ENCODE data around the gene G6PD.
A peak's percentile ranks its signal among the peaks of the same experiment; 100 is the strongest.
"Not testable (repeated sequence)": the region's sequence is repeated elsewhere in the genome, so short reads cannot be mapped to it uniquely, and the experiment has no call there.

Gene G6PD

DNA sequence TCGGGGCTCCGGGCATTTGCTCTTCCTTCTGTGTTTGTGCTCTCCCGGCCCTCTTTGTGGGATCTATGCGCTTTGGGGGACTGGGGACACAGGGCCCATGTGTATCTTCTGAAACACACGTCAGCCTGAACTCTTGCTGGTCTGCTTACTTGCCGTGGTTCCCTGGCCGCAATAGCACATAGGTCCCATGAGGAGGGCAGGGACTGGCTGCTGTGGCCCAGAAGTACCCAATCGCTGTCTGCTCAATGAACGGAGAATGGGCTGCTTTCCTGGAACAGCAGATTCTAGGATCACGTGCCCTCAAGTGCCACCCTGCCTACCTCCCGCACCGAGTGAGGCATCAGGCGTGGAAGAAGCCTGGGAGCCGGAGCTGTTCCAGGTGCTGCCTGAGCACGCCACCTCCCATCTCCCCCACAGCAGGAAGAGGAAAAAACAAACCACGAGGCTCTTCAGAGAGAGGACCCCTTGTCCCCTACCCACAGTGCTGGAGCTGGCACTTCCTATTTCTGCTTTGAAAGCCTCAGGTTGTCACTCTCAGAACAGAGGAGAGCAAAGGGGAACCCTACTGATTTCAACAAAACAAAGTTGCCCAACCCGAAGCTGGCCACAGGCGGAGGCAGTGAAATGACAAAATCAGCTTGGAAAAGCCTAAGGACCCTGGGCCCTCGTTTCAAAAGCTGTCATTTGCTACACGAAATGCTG, 3.8 kb downstream of the G6PD start:
- no peak for DNase-seq

DNA sequence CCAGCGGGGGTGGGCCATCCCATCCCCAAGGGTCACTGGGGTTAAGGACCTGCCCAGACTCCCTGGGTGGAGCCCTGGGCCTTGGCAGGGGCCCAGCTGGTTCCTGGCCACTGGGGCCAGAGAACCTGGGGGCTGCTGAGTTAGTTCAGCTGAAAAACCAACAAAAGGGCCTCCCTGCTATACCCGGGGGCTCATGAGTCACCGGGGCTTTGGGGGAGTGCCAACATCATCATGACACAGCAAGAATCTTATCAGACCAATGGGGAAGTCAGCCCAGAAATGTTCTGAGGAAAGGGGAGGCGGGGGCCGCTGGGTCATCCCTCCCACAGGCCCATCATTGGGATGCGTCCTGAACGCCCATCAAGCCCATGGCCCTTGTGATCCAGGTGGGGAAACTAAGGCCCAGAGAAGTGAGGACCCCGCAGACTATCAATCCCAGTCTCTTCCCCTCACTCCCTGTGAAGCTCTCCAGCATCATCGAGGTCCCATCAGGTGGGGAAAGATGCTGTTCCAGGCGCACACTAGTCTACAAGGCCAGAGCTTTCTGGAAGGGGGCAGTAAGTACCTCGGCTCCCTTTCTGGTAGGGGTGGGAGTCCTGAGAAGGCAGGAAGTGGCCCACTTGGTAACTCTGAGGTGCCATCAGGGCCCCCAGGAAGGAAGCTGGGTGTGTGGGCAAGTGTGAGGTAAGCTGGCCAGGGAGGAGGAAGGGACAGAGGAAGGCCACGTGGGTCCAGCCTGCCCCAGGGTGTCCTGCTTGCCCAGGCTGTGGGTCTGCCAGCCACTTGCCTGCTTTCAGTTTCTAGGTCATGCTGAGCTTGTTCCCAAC, 4.5 kb downstream of the G6PD start:
- peak; percentile 92 for DNase-seq

DNA sequence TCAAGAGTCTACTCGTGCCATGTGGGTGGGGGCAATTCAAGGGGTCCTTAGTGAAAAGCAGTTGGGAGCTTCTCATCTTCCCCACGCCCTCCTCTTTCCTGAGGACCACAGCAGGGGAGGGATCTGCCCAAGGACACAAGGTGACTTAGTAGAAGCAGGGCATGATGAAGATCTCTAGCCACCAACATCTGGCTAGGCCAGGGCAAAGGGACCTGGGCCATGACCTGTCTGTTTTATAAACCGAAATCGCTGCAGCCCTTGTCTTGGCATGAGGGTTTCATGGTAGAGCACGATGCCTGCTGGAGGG, 5.1 kb downstream of the G6PD start:
- DNase-seq: no peak

DNA sequence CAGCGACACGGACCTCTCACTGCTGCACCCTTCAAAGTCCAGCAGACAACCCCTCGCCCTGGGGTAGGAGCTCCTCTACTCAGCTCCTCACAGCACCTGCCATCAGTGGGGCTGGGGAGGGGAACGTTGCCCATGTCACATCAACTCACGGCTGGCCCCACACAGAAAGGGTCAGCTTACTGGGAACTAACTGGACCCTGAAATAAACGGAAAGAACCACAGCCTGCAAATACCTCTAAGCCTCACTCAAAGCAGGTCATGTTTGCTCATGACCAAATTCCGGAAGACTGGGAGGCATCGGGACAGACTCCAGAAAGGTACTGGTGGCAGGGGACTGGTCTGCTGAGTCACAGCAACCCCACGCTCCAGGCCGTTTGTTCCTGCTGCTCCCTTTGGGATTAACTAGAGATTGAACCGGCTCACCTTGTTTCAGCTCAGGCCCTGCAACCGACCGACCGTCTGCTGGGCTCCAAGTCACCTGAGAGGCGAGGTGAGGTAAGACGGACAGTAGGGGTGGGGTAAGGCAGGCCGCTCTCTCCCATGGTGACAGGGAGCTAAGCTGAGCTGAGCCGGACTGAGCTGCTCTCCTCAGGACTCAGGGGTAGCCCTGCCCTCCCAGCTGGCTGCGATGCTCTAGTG, 5.6 kb downstream of the G6PD start:
- no peak for DNase-seq

DNA sequence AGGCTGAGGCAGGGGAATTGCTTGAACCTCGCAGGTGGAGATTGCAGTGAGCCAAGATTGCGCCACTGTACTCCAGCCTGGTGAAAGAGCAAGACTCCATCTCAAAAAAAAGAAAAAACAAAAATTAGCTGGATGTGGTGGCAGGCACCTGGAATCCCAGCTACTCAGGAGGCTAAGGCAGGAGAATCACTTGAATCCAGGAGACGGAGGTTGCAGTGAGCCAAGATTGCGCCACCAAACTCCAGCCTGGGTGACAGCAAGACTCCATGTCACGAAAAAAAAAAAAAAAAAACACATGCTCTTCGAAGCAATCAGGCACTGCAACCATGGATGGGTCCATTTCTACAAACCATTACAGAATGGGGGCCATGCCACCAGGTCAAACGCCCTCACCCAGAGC, 6.3 kb downstream of the G6PD start:
- DNase-seq: not testable (repeated sequence)

DNA sequence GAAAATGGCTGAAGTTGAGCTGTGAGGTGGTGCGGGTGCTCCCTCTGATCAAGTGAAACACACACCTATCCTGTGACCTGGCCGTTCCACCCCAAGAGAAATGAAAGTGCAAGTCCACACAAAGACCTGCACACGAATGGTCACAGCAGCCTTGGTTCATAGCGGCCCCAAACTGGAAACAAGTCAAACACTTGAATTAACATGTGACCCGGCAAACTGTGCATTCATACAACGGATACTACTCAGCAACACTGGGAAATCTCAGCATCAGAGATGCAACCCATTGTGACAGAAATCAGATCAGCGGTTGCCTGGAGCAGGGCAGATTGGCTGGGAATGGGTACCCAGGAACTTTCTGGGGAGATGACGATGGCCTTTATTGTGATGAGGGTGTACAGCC, 7.6 kb downstream of the G6PD start:
- DNase-seq: no peak

DNA sequence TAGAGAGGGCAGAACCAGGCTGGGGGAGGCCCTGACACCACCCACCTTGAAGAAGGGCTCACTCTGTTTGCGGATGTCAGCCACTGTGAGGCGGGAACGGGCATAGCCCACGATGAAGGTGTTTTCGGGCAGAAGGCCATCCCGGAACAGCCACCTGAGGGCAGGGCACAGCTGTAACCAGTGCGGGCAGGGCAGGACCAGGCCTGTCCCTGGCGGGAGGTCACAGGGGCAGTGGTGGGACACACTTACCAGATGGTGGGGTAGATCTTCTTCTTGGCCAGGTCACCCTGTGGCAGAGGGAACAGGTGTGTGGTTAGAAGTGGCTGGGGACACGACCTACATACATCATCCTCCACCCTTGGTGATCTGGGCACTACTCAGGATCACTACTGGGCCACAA, 10.8 kb downstream of the G6PD start:
- no peak for DNase-seq

DNA sequence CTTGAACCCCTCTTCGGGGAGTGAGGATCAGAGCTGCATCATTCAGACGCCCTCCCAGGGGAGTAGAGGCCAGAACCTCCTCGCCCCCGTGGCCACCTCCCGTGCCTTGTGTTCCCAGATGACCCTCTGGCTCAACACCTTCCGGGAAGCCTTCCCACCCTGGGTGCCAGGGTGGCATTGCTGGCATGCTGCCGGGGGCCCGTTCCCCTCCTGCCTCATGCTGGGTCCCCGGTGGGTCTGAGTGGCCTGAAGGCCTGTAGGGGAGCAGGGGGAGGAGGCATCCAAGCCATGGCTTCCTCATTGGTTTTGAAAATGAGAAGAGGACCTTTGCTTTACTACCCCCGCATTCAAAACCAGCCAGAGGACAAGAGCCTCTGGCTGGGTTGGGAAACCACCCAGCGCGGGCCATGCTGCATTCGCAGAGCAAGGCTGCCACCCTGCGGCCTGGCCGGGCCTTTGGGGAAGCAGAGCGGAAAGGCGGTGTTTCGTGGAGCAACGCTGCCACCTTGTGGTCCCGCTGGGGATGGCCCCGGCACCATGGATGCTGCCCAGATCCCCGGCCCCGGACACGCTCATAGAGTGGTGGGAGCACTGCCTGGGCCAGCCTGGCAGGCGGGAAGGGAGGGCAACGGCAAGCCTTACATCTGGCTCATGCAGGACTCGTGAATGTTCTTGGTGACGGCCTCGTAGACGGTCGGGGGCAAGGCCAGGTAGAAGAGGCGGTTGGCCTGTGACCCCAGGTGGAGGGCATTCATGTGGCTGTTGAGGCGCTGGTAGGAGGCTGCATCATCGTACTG, 11.9 kb downstream of the G6PD start:
- DNase-seq: peak; percentile 78

DNA sequence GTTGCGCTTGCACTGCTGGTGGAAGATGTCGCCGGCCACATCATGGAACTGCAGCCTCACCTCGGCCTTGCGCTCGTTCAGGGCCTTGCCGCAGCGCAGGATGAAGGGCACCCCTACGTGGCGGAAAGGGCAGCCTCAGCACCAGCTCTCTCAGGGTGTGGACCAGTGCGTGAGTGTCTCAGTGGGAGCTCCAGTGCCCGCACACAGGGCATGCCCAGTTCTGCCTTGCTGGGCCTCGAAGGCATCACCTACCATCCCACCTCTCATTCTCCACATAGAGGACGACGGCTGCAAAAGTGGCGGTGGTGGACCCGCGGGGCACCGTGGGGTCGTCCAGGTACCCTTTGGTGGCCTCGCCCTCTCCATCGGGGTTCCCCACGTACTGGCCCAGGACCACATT, 14.0 kb downstream of the G6PD start:
- no peak for DNase-seq

DNA sequence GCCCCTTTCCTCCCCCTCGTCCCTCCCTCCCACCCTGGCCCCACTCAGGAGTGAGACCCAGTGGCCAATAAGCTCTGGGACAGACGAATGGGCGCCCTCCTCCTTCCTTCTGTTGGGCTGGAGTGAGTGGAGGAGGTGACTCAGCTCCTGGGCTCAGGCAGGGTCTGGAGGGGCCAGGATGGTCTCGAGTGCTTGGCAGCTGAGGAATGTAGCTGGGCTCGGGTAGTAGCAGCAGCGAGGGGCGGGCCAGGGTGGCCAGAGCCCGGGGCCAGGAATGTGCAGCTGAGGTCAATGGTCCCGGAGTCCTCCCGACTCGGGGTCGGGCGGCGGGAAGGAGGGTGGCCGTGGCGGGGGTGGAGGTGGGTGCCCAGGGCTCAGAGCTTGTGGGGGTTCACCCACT, 15.0 kb downstream of the G6PD start:
- DNase-seq: peak; percentile 24

DNA sequence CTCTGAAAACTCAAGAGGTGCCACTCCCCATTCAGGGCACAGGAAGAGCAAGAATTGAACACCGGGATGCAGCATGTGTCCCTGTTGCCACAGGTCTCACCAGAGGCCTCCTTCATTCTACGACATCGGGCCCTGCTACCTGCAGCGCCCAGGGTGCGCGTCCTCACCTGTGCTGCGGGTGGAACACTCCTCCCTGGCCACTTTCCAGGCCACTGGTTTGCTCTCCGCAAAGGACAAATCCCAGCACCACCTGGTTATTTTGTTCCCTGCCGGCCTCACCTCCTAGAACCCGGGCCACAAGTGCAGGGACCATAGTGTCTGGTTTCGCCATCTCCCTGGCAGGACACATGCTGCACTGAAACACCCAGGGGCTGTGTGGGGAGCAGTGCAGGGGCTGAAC, 16.4 kb downstream of the G6PD start:
- no peak for DNase-seq

DNA sequence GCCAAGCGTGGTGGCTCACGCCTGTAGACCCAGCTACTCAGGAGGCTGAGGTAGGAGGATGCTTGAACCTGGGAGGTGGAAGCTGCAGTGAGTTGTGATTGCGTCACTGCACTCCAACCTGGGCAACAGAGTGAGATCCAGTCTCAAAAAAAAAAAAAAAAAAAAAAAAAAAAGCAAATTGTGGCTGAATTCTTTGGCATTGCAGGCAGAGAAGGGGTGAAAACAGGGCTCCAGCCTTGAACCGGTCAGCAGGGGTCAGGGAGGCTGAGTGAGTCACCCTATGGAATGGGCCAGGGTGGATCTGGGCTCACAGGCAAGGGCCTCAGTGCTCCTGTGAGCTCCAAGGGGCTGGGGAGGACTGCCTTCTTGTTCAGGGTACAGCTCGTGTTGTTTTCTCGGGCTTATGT, 17.4 kb downstream of the G6PD start:
- DNase-seq: no peak

DNA sequence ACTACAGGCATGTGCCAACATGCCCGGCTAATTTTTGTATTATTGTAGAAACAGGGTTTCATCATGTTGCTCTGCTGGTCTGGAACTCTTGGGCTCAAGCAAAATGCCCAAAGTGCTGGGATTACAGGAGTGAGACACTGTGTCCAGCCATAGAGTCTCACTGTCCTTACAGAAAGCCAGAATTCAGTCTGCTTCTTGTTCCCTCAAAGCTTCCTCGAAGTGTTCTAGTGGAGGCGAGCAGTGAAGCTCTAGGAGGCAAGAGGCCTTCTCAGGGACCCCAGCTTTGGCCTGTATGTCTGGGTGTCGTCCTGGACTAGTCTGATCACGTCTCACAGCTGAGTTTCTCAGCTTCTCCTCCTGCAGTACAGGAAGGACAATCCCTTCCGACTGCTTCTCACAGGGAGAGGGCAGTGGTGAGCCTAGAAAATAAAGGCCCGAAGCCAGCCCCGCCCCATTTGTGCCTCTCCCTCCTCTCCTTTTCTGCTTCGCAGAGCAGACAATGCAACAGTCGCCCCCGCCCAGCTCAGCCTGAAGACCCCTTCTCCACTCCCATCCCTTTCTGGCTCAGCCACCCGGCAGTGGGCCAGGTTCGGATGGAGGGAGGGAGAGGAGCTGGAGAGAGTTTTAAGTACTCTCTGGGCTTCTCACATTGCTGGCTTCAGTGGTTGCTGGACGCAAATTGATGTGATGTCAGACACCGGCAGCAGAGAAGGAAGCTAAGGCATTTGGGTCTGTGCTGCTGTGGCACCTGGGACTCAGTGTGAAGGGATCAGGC, 19.6 kb downstream of the G6PD start:
- DNase-seq: peak; percentile 71

DNA sequence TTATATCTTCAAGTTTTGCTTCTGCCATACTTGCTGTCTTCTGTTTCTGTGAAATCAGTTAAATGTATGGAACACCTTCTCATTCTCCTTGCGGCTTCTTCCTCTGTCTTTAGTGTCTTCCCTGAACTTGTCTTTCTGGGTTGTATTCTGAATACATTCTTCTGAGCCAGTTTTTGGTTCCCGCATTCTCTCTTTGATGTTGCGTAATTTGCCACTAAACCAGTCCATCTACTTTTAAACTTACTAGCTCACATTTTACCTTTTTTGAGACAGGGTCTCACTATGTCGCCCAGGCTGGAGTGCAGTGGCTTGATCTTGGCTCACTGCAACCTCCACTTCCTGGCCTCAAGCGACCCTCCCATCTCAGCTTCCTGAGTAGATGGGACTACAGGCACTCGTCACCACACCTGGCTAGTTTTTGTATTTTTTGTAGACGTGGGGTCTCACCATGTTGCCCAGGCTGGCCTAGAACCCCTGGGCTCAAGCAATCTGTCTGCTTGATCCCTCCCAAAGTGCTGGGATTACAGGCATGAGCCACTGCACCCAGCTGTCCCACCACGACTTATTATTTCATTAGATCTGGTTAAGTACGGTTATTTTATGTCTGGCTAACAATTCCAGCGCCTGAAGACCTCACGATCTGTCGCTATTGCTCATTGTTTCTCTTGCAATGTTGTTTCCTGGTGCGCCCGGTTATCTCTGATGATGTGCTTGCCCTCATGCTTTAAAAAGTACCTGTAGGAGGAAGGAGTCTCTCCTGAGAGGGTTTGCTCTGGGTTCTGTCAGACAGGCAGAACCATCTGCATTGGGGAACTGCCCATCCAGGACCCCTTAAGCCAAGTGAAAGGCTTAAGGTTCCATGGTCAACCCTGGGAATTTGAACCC, 20.8 kb downstream of the G6PD start:
- no peak for DNase-seq

DNA sequence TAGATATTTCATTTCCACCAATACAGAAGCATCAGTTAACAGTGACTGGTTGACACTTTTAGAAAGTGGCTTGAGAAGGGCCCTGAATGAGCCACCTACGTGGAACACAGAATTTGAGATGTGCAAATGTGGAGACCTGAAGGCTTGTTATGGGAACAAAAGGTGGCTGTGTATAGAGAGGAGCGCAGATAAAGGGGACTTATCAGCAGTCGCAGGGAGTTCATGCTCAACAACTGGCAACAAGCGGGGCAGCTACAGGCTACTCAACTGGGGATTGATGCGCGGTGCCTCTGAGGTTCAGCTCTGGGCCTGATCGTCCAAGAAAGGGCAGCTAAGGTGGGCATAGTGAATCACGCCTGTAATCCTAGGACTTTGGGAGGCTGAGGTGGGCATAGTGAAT, 27.3 kb downstream of the G6PD start:
- DNase-seq: no peak

DNA sequence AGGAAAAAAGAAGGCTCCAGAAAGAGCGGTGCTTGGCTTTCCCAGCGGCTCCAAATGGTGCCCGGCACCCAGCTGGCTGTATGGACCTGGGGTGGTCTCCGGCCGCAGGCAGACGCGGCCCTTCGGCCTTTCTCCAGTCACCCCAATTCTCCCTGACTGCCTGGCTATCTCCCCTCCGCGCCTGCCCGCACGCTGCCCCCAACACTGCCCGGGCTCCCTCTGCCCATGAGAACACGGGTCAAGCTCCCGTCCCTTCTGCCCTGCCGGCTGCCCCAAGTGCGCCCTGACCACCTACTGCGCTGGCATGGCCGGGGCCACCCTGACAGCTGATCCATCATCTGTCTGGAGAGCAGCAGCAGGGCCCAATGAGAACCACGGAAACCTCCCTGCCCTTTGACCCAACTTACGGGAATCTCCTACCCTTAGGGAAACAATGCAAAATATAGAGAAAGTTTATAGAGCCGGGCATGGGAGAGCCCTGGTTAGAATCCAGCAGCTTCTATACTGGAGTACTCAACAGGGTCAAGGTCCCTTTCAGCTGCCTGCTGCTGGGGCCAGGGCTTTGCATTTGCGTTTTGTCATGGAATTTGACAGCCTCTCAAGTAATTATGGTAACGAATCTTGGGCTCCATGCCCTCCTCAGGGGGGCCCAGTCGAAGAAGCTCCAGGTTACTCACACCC, 29.4 kb downstream of the G6PD start:
- no peak for DNase-seq

DNA sequence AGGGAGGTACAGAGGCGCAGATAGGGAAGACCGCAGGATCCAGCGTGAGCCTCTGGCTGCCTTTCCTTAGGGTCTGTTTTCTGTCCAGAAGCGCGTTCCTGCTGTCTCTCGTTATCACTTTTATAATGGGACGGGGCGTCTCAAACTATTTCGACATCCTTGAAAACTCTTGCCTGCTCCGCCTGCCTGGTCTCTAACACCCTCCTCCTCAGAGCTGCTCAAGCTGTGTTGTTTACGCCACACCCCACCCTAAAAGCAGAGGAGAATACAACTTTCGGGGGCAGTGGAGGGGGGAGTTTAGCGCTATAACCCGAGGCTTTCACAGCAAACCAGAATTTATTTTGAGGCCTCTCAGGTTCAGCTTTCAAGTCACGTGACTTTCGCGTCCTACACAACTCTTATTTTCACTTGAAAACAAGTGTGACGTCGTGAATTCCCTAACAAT, 30.0 kb downstream of the G6PD start:
- DNase-seq: peak; percentile 35

DNA sequence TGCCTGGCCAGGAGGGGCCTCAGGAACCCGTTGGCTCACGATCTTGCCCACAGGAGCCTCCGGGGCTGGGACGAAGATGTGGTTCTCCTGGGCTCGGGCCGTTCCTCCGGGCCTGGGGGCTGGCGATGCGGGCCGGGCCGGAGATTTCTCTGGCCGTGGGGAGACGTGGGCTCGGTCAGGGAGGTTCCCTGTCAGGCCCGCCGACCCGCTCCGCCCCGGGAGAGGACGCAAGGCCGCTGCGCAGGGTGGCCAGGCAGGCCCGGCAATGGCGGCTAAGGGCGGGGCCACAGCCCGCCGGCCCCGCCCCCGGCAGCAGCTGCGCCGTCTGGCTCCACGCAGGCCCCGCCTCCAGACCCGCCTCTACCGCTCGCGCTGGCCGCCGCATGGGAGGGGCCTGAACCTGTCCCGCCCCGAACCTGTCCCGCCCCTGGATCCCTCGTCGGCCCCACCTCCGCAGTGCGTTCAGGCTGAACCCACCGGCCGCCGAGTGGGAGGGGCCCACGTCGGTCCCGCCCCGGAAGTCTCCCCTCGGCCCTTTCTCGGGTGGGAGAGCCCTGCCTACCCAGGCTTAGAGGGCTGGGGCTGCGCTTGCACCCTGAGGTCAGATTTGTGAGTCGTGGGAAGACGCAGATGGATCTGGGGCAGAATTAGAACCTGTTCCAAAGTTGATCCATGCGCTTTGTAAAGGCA, 30.5 kb downstream of the G6PD start, which contains the start of gene FAM3A:
Gene FAM3A (minus strand): TSS at position 267 of the 690 bp plus-strand sequence. CDS start 460 bp downstream, outside the sequence.
- DNase-seq: peak; percentile 89

DNA sequence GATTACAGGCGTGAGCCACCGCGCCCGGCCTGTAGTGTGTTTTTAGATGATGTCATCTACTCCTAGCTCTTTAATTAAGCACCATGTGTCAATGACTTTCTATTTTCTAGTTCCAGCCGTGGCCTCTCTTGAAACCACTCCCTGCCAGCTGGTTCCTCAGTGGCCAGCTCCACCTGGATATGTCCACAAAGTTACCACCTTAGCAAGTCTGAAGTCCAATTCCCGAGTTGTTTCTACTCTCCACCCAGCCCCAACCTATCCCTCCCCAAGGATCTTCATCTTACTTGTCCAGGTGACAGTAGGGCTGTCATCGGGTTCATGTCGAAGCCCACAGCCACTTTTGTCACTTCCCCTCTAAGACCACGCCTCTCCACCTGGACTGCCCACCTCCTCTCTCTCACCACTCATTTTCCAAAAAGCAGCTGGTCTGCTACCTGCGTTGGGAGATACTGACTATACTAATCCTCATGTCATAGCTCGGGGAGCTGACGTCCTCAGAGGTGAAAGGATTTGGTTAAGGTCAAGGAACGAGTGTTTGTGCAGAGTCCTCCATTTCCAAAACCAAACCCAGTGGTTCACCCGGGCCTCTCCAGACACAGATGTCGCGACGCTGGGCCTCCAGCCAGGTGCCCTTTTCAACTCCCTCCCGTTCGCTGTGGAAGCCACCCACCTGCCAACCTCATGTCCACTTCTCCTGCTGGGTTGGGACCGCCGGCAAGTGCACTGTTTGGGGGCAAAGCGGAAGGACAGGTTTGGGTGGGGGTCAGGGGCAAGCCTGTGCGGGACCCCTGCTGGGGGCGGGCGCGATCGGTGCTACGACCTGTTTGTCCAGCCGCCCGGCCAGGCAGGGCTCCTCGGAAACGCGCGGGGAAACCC, 31.3 kb downstream of the G6PD start:
- no peak for DNase-seq
